Measurements from ENCODE around the gene CELA1. TPM values are rescaled to one million over a fixed set of nuclear protein-coding genes. Genes with fewer than 3 reads are reported as not detected.

Gene CELA1
- polyA plus RNA-seq, 1 of the 3 experiments (the other 2 are of a cell fraction) = 0.05 TPM

DNA sequence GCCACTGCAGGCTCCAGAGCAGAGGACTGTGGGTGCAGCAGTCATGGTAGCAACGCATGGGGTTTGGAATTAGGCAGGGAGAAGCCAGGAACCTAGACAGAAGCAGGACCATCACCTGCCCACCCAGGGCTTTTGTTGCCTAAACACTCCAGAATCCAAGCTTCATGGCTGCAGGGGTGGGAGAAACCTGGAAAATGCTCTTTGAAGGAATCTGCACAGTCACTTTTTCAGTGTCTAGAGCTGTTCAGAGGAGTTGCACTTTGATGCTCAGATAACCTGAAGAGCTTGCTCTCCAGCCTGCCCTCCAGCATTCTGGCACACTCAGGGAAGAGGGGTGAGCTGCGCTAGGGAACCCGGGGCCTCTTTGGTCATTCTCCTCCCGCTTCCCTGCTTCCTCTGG lies 1.6 kb upstream of the CELA1 start:
- ChIA-PET POLR2A (no interaction called here), CTCF (interaction anchor here (8.1 kb wide), 1 partner anchor 8 kb away, joined by 65 read pairs; no protein-coding TSS in a partner anchor)
- Histone ChIP-seq H3K27me3 (ENCODE audit: insufficient read depth) (no peaks in the 10 kb centered on the region), H4K20me1 (ENCODE audit: insufficient read depth) (no peaks in the 10 kb centered on the region), H3K9ac (no peak overlapping the region), H2AFZ (ENCODE audit: low read depth) (no peak overlapping the region), H3K9me3 (no peaks in the 10 kb centered on the region), H3K4me1 (ENCODE audit: control insufficient read depth in 1 of 2, insufficient read depth in 2 of 2, low read depth in 1 of 2, low read length in 1 of 2) (peaks cover 4 to 6% of the 10 kb centered on the region in 2 experiments; a peak in 1 of 4 replicates), H3K4me2 (no peak overlapping the region), H3K9me2 (no peaks in the 10 kb centered on the region), H3K36me3 (replicated peaks in 1 of 2; ENCODE audit: control insufficient read depth in 1 of 2, insufficient read depth in 2 of 2, low read length in 1 of 2) (no peaks in the 10 kb centered on the region), H3F3A (replicated peaks; ENCODE audit: insufficient read depth) (no peaks in the 10 kb centered on the region), H3K4me3 (ENCODE audit: low read depth in 2 of 2, low read length in 1 of 2) (no peak overlapping the region), H3K27ac (ENCODE audit: low read depth in 2 of 2, low read length in 1 of 2) (no peak overlapping the region), H3K79me2 (ENCODE audit: insufficient read depth) (no peaks in the 10 kb centered on the region)
- no peak for DNase-seq
- WGBS (ENCODE audit: low lambda C conversion rate) = 85% methylated on average over 4 of the region's 4 CpGs
- TF ChIP-seq, protein P1, sequence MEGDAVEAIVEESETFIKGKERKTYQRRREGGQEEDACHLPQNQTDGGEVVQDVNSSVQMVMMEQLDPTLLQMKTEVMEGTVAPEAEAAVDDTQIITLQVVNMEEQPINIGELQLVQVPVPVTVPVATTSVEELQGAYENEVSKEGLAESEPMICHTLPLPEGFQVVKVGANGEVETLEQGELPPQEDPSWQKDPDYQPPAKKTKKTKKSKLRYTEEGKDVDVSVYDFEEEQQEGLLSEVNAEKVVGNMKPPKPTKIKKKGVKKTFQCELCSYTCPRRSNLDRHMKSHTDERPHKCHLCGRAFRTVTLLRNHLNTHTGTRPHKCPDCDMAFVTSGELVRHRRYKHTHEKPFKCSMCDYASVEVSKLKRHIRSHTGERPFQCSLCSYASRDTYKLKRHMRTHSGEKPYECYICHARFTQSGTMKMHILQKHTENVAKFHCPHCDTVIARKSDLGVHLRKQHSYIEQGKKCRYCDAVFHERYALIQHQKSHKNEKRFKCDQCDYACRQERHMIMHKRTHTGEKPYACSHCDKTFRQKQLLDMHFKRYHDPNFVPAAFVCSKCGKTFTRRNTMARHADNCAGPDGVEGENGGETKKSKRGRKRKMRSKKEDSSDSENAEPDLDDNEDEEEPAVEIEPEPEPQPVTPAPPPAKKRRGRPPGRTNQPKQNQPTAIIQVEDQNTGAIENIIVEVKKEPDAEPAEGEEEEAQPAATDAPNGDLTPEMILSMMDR (IDR thresholded peaks at IDR 0.05) = no peak
- TF ChIP-seq, protein P2, sequence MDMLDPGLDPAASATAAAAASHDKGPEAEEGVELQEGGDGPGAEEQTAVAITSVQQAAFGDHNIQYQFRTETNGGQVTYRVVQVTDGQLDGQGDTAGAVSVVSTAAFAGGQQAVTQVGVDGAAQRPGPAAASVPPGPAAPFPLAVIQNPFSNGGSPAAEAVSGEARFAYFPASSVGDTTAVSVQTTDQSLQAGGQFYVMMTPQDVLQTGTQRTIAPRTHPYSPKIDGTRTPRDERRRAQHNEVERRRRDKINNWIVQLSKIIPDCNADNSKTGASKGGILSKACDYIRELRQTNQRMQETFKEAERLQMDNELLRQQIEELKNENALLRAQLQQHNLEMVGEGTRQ (IDR thresholded peaks at IDR 0.05; ENCODE audit: borderline replicate concordance, low read depth, low read length) = no peak
- TF ChIP-seq, protein P3, sequence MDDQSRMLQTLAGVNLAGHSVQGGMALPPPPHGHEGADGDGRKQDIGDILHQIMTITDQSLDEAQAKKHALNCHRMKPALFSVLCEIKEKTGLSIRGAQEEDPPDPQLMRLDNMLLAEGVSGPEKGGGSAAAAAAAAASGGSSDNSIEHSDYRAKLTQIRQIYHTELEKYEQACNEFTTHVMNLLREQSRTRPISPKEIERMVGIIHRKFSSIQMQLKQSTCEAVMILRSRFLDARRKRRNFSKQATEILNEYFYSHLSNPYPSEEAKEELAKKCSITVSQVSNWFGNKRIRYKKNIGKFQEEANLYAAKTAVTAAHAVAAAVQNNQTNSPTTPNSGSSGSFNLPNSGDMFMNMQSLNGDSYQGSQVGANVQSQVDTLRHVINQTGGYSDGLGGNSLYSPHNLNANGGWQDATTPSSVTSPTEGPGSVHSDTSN (IDR thresholded peaks at IDR 0.05) = no peak
- TF ChIP-seq EP300 (IDR thresholded peaks at IDR 0.05; ENCODE audit: borderline replicate concordance in 1 of 2, low read depth in 1 of 2, low read length in 1 of 2) (no peak), NFIC (IDR thresholded peaks at IDR 0.05; ENCODE audit: borderline replicate concordance) (no peak), RCOR1 (IDR thresholded peaks at IDR 0.05; ENCODE audit: low read length) (no peak), MXI1 (IDR thresholded peaks at IDR 0.05; ENCODE audit: low read depth, low read length) (no peak), MEF2A (IDR thresholded peaks at IDR 0.05; ENCODE audit: borderline replicate concordance, low read depth) (no peak)

DNA sequence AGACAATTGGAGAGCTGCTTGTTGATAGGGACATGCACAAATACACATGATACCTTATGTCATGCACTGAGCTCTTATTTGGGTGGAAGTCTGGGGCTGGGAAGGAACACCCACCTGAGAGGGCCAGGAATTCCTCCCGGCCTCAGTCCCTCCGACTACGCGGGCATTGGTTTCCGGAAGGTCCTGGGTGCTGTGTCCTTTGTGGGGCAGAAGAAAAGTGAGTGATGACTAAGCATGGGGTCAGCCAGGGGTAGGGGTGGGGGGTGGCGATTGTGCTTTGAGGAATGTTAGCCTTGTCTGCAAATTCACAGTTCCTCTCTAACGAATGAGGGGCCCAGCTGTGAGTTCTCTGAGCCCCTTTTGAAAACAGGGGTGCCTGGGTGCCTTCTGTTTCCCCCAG lies 798 bp downstream of the CELA1 start:
- WGBS (ENCODE audit: low lambda C conversion rate) = 71% methylated on average over 7 of the region's 7 CpGs
- no peak for DNase-seq
- H3K36me3 ChIP-seq (replicated peaks in 1 of 2; ENCODE audit: control insufficient read depth in 1 of 2, insufficient read depth in 2 of 2, low read length in 1 of 2) = no peaks in the 10 kb centered on the region
- H3K27me3 ChIP-seq (ENCODE audit: insufficient read depth) = no peaks in the 10 kb centered on the region
- no peaks in the 10 kb centered on the region for H3K9me3 ChIP-seq
- H3K4me1 ChIP-seq (ENCODE audit: control insufficient read depth in 1 of 2, insufficient read depth in 2 of 2, low read depth in 1 of 2, low read length in 1 of 2) = peaks cover 4 to 10% of the 10 kb centered on the region in 2 experiments; a peak in 1 of 4 replicates
- H3K9ac ChIP-seq = no peak overlapping the region
- no peak overlapping the region for H3K4me2 ChIP-seq
- no peak overlapping the region for H3K4me3 ChIP-seq (ENCODE audit: low read depth in 2 of 2, low read length in 1 of 2)
- no peaks in the 10 kb centered on the region for H3K9me2 ChIP-seq
- CTCF ChIA-PET = interaction anchor here (1.0 kb wide), 1 partner anchor 475 kb away, joined by 4 read pairs; no protein-coding TSS in a partner anchor
- TF ChIP-seq RXRA (IDR thresholded peaks at IDR 0.05; ENCODE audit: borderline replicate concordance, low read depth) (peak; percentile 53; the same call in 1 of the 2 replicates), YY1 (IDR thresholded peaks at IDR 0.05; ENCODE audit: low read depth) (no peak)
- POLR2A ChIA-PET = no interaction called here
- no peak overlapping the region for H2AFZ ChIP-seq (ENCODE audit: low read depth)
- H3K27ac ChIP-seq (ENCODE audit: low read depth in 2 of 2, low read length in 1 of 2) = no peak overlapping the region
- no peaks in the 10 kb centered on the region for H3K79me2 ChIP-seq (ENCODE audit: insufficient read depth)
- no peaks in the 10 kb centered on the region for H3F3A ChIP-seq (replicated peaks; ENCODE audit: insufficient read depth)
- no peaks in the 10 kb centered on the region for H4K20me1 ChIP-seq (ENCODE audit: insufficient read depth)

All from SK-N-SH (cell line).